Hematopoietic multipotent progenitor cell (in vitro differentiated cells): ENCODE results near the gene CYP4V2. TPM values are rescaled to one million over a fixed set of nuclear protein-coding genes. Genes with fewer than 3 reads are reported as not detected.

ENCODE experiments used
- DNase-seq, 3 donors: peaks; one replicate each; pipeline ENCODE4 v3.0.0-alpha.2; 2011 to 2015; ENCODE audit warnings: low read depth in 2 of 3, low spot score in 2 of 3
- total RNA-seq: library from RNA; depleted of rRNA; stranded (reverse); fragments of >200 nt; gene quantifications from one replicate; pipeline ENCODE4 v1.2.3, GENCODE V29; 2012

CYP4V2 gene
- total RNA-seq = 21.0 TPM

DNA sequence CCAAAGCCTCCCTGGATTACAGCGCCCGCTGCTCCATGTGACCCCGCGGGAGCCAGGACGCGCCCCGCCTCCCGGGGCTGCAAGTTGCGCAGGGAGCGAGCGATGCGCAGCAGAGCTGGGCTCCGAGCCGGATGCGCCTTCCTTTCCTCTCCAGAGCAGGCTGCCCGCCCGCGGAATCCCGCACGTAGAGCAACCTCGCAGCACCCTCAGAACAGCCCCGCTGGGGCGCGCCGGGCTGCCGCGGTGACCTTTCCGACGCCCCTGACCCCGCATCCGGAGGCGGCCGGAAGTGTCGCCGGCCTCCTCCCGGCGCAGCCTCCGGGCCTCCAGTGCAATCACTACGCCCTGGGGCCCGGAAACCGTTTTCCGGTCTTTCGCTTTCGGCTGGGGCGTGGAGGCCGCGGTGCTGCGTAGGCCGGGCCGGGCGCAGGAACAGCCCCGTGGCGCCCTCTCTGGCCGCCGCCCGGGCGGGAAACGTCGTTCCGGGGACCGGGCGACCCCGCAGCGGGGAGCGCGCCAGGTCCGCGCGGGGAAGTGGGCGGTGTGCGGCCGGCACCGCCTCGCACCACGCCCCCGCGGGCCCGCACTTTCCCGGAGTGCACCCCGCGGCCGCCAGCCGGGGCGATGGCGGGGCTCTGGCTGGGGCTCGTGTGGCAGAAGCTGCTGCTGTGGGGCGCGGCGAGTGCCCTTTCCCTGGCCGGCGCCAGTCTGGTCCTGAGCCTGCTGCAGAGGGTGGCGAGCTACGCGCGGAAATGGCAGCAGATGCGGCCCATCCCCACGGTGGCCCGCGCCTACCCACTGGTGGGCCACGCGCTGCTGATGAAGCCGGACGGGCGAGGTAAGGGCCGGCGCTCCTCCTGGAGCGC, at the start of gene CYP4V2:
CYP4V2 (plus strand) TSS at position 368 of the 866 bp plus-strand sequence; CDS start at position 625, 257 bp downstream.
- DNase-seq = peak; percentile 69 to 89 (median 82)

GRCh38 chr4:186144198-186144945, 47.0 kb upstream of the CYP4V2 start:
- peak in 2 of 3 donors; percentile 22 to 55 for DNase-seq

DNA sequence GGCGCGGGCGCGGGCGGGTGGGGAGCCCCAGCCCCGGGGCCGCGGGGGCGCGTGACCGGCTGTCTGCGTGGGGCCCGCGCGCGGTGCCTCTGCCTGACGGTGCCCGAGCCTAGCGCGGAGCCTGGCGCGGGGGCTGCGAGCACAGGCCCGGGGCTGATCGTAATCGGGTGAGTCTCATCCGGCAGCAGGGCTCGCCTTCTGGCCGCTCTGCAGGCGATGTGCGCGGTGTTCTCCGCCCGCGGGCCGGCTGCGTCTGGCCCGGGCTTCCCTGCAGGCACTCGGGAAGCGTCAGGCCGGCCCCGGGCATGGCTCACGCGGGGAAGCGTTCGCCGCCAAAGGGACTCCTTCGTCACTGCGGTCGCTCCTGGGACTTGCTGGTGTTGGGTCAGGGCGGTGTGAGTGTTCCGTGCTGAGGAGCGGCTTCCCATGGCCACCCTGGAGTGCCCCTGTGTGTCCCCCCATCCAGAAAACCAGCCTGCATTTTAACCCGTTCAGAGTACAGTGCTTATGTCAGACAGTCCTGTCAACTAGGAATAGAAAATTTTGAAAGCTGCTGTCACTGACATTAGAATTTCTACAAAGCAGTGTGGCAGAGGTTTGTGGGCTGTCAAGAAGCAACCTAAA, 46.3 kb upstream of the CYP4V2 start:
- peak in 2 of 3 donors; percentile 21 to 34 for DNase-seq

DNA sequence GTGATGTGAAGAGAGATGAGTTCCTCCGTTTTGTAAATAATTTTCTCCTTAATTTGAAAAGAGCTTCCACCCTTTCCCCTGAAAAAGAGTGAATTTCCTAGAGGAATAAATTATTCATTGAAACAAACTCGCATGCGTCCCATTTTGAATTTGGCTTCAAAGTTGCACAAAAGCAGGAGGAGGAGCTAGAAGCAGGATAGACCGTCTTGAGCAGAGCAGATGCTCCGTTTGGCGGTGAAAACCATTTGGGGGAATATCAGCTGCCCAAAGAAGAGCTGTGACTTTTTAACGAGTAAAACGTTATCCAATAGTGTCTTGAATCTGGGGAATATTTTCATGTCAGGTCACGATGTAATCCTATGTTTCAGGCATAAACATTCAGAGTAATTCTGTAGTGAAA, 44.9 kb upstream of the CYP4V2 start:
- DNase-seq = no peak

DNA sequence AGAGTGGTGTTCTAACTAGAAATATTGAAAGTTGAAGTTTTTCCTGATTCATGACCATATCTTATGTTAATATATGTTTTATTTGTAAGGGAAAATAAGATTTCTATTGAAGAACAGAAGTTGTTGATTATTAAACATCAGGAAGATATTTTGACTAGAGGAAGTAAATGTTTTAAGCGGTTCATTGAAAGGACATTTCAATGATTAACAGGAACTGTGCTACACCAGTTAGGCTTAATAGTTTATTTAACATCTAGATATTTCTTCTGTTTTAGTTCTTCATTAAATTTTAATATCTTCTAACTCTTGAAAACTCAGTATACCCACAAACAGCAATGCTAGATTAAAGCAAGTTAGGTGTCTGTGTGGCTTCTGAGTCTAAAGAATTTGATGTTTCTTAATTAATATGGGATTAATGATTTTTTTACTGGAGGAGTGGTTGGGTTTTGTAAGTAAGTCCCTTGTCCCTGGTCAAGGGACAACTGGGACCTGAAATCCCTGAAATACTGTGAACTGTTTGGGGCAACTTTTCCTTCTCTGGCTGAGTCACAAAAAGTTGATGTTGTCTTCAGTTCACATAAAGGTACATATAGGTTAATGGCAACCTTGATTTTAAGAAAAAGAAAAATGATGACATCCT, 42.9 kb upstream of the CYP4V2 start:
- DNase-seq = no peak

- no peak for DNase-seq
Measured at GRCh38 chr4:186149872-186150271, 41.5 kb upstream of the CYP4V2 start.

- DNase-seq = no peak
Measured at GRCh38 chr4:186150926-186151325, 40.4 kb upstream of the CYP4V2 start.

- no peak for DNase-seq
Measured at GRCh38 chr4:186151499-186151898, 39.9 kb upstream of the CYP4V2 start.

- DNase-seq = no peak
Measured at GRCh38 chr4:186158021-186158813, 33.1 kb upstream of the CYP4V2 start.

DNA sequence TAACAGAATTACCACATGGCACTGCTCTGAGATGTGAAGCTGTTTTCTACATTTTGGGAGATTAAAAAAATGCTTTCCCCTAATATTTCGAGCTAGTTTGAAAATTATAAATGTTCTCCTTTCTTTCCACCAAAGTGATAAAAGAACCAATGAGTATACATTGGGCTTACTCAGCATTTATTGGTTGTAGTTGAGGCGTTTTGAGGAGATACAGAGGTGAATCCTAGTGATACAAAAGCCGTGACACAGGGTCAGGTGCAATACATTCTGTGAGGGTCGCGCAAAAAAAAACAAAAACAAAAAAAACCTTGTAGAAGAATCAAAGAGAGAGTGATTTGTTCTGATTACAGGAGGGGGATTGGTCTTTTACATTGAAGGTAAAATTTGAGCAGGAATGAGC, 32.4 kb upstream of the CYP4V2 start:
- no peak for DNase-seq

DNA sequence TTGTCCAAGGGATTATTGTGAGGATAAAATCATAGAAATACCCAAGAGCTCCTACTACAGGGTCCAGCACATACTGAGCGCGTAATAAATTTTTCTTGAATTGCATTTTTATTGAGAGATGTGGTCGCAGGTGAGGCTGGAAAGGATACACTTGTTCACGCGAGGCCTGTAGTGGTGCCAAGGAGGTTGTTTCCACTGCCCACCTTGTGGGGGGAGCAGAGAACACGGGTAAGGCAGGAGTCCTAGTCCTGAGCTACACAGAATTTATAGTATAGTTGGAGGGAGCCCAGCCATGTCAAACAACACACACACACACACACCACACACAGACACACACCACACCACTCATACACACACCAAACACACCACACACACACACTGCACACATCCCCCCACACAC, 31.8 kb upstream of the CYP4V2 start:
- no peak for DNase-seq

GRCh38 chr4:186161138-186161537, 30.2 kb upstream of the CYP4V2 start:
- no peak for DNase-seq

DNA sequence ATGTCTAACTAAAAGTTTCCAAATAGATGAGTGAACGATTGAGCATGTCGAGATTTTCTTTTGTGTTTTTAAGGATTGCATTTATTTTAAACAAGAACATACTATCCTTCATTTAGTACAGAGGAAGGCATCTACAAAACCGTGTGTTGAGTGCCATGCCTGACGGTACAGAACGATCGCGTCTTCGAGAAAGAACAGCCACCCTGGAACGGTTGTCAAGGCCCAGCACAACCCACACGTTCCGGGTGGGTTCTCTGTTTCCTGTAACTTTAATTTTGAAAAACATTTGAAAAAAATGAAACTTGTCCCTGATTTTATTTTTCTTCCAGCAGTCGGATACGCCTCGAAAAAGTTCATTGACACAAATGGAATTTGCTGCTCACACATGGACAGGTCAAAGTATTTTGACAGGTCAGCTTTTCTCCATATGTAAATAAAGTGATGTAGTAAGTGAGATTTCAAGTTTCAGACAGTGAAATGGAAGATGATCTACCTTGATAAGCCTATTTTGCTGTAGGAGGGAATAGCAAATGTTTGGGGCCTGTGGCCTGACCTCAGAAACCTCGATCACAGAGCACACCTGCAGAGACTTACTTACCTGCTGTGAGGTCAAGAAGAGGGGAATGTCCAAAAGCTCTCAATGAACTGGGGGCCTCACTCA, 24.4 kb upstream of the CYP4V2 start:
- DNase-seq = no peak

- DNase-seq = no peak
Measured at GRCh38 chr4:186167605-186168004, 23.8 kb upstream of the CYP4V2 start.

GRCh38 chr4:186168750-186169149, 22.6 kb upstream of the CYP4V2 start:
- no peak for DNase-seq

DNA sequence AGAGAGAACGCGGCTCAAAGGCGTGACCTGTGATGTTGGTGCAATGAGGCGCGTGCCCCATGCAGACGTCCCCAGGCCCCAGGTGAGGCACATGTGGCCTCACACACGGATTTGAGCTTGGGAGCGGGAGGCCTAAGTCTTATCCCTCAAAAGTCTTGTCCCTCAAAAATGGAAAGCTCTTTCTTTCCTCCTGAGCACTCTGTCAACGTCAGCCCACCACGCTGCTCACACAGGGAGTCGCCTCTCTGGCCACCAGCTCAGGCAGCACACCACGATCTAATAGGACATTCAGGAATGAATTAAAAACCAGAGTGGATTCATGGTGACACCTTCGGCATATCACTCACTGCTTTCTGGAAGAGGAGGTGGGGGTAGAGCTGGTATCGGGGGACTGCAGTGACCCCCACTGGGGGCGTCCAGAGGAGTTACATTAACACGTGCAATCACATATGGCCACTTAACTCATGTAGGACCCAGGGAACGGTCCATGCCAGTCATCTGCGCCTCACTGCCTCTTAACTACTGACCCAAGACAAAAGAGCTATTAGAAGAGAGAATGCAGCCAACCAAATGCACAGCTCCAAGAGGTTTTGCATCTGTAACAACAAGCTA, 21.9 kb upstream of the CYP4V2 start:
- no peak for DNase-seq

GRCh38 chr4:186169945-186170802, 21.2 kb upstream of the CYP4V2 start:
- DNase-seq = no peak

GRCh38 chr4:186170966-186171365, 20.4 kb upstream of the CYP4V2 start:
- DNase-seq = no peak
